Stimulated activated naive CD8-positive, alpha-beta T cell treated with anti-CD3 and anti-CD28 coated beads, Interleukin-15, Interleukin-2, amounts not matched to agents 100 ng/mL and 50 ng/mL, for 24 hours (primary cell): ENCODE measurements around the gene JADE2.

Experiments used
- H3K27ac Mint-ChIP-seq: one replicate; pipeline ENCODE4 v1.8.0; 2021; ENCODE audit warnings: mild to moderate bottlenecking, mixed read lengths
- H3K27me3 Mint-ChIP-seq: one replicate; pipeline ENCODE4 v1.8.0; 2021; ENCODE audit warnings: mixed read lengths
- H3K36me3 Mint-ChIP-seq: one replicate; pipeline ENCODE4 v1.8.0; 2021; ENCODE audit warnings: low read depth, mixed read lengths
- H3K4me1 Mint-ChIP-seq: one replicate; pipeline ENCODE4 v1.8.0; 2021; ENCODE audit warnings: low read depth, mixed read lengths
- H3K4me3 Mint-ChIP-seq: one replicate; pipeline ENCODE4 v1.8.0; 2021; ENCODE audit warnings: mild to moderate bottlenecking, mixed read lengths
- H3K9me3 Mint-ChIP-seq: one replicate; pipeline ENCODE4 v1.8.0; 2021; ENCODE audit warnings: mixed read lengths

Gene JADE2

GRCh38 chr5:134517553-134517952 is 7.9 kb upstream of the JADE2 start:
- Mint-ChIP-seq H3K27me3 (no peaks in the 10 kb centered on the region), H3K36me3 (no peaks in the 10 kb centered on the region), H3K27ac (no peak overlapping the region), H3K4me3 (no peak overlapping the region), H3K9me3 (no peaks in the 10 kb centered on the region), H3K4me1 (peaks cover 4% of the 10 kb centered on the region)

DNA sequence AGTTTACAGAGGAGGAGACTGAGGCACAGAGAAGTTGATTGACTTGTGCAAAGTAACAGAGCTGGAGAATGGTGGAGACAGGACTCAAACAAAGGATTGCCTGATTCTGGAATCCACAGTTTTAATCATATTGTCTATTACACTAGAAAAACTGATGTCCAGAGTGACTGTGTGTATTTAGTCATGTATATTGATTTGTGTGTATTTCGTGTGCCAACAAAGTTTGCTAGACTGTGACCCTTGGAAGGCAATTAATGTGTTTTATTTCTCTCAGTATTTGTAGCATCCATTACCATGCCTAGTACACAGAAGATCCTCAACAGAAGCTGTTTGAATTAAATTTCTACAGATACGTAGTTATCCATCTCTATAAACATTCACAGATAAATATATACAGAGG is 5.5 kb upstream of the JADE2 start:
- H3K27me3 Mint-ChIP-seq = no peaks in the 10 kb centered on the region
- no peak overlapping the region for H3K4me3 Mint-ChIP-seq
- no peak overlapping the region for H3K27ac Mint-ChIP-seq
- H3K9me3 Mint-ChIP-seq = no peaks in the 10 kb centered on the region
- no peaks in the 10 kb centered on the region for H3K36me3 Mint-ChIP-seq
- H3K4me1 Mint-ChIP-seq = peaks cover 15% of the 10 kb centered on the region

GRCh38 chr5:134521841-134522240 is 3.6 kb upstream of the JADE2 start:
- Mint-ChIP-seq H3K9me3 (no peaks in the 10 kb centered on the region), H3K27me3 (no peaks in the 10 kb centered on the region), H3K4me1 (peaks cover 15% of the 10 kb centered on the region), H3K27ac (no peak overlapping the region), H3K36me3 (no peaks in the 10 kb centered on the region), H3K4me3 (no peak overlapping the region)

- peak overlapping the region; percentile 98 for H3K4me3 Mint-ChIP-seq
- H3K27me3 Mint-ChIP-seq = no peaks in the 10 kb centered on the region
- no peaks in the 10 kb centered on the region for H3K36me3 Mint-ChIP-seq
- H3K27ac Mint-ChIP-seq = peak overlapping the region; percentile 97
- H3K9me3 Mint-ChIP-seq = no peaks in the 10 kb centered on the region
- H3K4me1 Mint-ChIP-seq = peaks cover 27% of the 10 kb centered on the region
Measured at GRCh38 chr5:134523543-134524271, 1.8 kb upstream of the JADE2 start.

GRCh38 chr5:134524272-134524825 is 1.1 kb upstream of the JADE2 start:
- H3K27ac Mint-ChIP-seq = peak overlapping the region; percentile 97
- H3K36me3 Mint-ChIP-seq = no peaks in the 10 kb centered on the region
- H3K4me1 Mint-ChIP-seq = peaks cover 33% of the 10 kb centered on the region
- no peaks in the 10 kb centered on the region for H3K27me3 Mint-ChIP-seq
- no peaks in the 10 kb centered on the region for H3K9me3 Mint-ChIP-seq
- H3K4me3 Mint-ChIP-seq = peak overlapping the region; percentile 98

GRCh38 chr5:134525683-134526482 is 413 bp downstream of the JADE2 start:
- H3K9me3 Mint-ChIP-seq = no peaks in the 10 kb centered on the region
- H3K27me3 Mint-ChIP-seq = no peaks in the 10 kb centered on the region
- peak overlapping the region; percentile 98 for H3K4me3 Mint-ChIP-seq
- peak overlapping the region; percentile 97 for H3K27ac Mint-ChIP-seq
- peaks cover 49% of the 10 kb centered on the region for H3K4me1 Mint-ChIP-seq
- H3K36me3 Mint-ChIP-seq = no peaks in the 10 kb centered on the region

- Mint-ChIP-seq H3K4me3 (peak overlapping the region; percentile 98), H3K4me1 (peaks cover 56% of the 10 kb centered on the region), H3K27me3 (no peaks in the 10 kb centered on the region), H3K36me3 (no peaks in the 10 kb centered on the region), H3K27ac (peak overlapping the region; percentile 93), H3K9me3 (no peaks in the 10 kb centered on the region)
Measured at GRCh38 chr5:134526483-134527155, 1.1 kb downstream of the JADE2 start.

DNA sequence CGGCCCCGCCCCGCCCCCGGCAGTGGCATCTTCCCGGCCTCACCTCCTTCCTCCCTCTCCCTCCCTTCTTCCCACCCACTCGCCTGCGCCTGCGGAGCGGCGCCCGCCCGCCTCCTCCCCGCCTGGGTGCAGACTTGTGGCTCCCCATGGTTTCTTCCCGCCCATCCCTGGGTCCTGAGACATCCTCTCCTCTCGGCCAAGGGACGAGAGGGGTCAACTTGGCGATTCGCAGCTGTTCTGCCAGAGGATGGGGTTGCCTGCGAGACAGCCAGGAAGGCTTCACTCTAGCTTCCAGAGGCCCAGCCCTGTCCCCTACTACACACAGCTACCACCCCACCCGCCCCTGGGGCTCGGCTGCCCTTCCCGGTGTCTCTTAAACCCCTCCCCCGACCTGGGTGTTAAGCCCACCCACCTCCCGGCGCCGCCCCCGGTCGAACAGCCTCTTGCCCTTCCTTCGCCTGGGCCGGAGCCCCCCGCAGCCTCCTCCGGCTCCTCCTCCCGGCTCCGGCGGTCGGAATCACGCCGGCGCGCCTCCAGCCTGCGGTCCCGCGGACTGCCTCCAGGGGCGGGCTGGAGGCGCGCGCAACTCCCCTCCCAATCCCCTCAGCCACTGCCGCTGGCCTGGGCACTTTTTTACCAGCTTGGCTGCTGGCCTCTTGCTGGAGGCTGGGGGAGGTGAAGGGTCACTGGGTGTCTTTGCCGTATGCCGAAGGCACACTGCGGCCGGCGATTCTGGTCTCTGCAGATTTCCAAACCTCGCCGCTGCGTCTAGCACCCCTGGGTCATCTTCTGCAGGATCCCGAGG is 1.9 kb downstream of the JADE2 start:
- Mint-ChIP-seq H3K27ac (peak overlapping the region; percentile 93), H3K4me1 (peaks cover 59% of the 10 kb centered on the region), H3K36me3 (no peaks in the 10 kb centered on the region), H3K4me3 (peak overlapping the region; percentile 98), H3K27me3 (no peaks in the 10 kb centered on the region), H3K9me3 (no peaks in the 10 kb centered on the region)

DNA sequence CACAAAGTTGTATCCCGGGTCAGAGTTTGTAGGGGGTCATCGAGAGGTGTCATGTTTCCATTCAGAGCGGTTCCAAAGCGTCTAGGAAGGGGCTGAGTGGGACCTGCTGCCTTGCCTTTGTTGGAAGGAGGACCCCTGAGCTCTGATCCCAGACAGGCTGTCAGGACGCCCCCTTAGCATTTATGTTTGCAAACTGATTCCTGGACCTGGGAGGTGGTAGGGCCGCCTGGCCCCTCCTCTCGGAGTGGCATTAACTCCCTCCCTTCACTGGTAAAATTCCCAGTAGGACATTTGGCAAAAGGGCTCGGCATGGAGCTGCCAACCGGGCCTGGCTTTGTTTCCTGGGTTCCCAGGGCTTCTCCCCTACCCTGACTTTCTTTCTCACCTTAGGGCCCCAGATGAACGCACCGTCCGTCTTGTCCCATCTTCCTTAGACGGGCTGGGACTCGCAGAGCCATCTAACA is 2.5 kb downstream of the JADE2 start:
- no peaks in the 10 kb centered on the region for H3K27me3 Mint-ChIP-seq
- no peaks in the 10 kb centered on the region for H3K9me3 Mint-ChIP-seq
- H3K4me1 Mint-ChIP-seq = peaks cover 65% of the 10 kb centered on the region
- H3K27ac Mint-ChIP-seq = peak overlapping the region; percentile 74
- H3K4me3 Mint-ChIP-seq = peak overlapping the region; percentile 98
- H3K36me3 Mint-ChIP-seq = no peaks in the 10 kb centered on the region

GRCh38 chr5:134528556-134528955 is 3.1 kb downstream of the JADE2 start:
- Mint-ChIP-seq H3K4me1 (peaks cover 65% of the 10 kb centered on the region), H3K9me3 (no peaks in the 10 kb centered on the region), H3K36me3 (no peaks in the 10 kb centered on the region), H3K27me3 (no peaks in the 10 kb centered on the region), H3K27ac (peak overlapping the region; percentile 74), H3K4me3 (peak overlapping the region; percentile 98)

DNA sequence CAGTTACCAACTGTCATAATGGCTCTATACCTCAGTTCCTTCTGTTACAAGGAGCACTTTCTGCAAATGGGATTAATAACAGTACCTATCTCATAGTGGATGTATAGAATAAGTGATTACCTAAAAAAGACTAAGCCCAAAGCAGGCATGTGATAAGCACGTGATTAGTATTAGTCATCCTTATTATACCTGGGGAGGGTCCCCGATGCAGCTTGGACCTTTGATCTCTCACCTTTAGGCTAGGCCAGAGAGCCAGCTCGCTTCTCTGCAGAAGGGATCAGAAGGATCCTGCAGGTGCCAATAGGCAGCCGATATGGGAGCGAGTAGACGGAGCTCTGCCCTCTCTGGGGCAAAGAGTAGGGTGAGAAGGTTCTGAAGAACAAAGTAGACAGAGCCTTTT is 4.0 kb downstream of the JADE2 start:
- H3K4me3 Mint-ChIP-seq = no peak overlapping the region
- H3K27ac Mint-ChIP-seq = no peak overlapping the region
- H3K9me3 Mint-ChIP-seq = no peaks in the 10 kb centered on the region

DNA sequence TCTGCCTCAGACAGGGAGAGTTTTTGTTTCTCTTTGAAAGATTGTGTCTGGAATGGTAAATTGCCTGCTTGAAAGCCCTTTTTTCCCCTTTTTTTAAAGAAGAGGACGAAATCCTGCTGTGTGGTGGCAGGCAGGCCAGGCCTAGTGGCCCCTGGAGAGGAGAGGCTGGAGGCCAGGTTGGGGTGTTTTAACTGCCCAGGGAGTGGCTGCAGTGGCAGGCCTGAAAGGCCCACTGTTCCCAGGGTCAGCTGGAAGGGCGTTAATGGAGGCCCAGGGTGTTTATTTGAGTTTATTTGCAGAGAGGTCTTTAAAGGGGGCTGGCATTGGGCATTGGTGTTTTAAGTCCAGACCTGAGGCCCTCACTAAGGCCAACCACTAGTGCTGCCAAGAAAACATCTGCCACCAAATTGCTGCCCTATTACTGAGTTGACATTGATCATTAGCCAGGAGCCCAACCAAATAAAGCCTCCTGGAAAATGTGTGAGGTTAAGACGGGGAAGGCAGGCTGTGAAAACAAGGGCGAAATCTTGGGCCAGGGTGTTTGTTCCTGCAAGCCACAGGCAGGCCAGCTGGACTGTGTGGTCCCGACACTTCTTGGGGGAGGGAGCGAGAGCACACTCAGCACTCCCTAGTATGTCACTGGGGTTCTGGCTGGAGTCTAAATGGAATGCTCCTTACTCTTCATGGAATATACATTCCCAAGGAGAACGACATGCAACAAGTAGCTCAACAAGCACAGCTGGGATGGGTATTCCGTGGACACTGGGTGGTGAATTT is 5.0 kb downstream of the JADE2 start:
- Mint-ChIP-seq H3K36me3 (no peaks in the 10 kb centered on the region), H3K27me3 (no peaks in the 10 kb centered on the region), H3K27ac (peak overlapping the region; percentile 53), H3K4me3 (no peak overlapping the region), H3K4me1 (peaks cover 78% of the 10 kb centered on the region), H3K9me3 (no peaks in the 10 kb centered on the region)

More for the DNA sequence above, 4.0 kb downstream of the JADE2 start:
- peaks cover 68% of the 10 kb centered on the region for H3K4me1 Mint-ChIP-seq
- no peaks in the 10 kb centered on the region for H3K36me3 Mint-ChIP-seq
- H3K27me3 Mint-ChIP-seq = no peaks in the 10 kb centered on the region

- Mint-ChIP-seq H3K27me3 (no peaks in the 10 kb centered on the region), H3K27ac (peak overlapping the region; percentile 4), H3K4me1 (peaks cover 97% of the 10 kb centered on the region), H3K9me3 (no peaks in the 10 kb centered on the region), H3K36me3 (peaks cover 7% of the 10 kb centered on the region), H3K4me3 (no peak overlapping the region)
Measured at GRCh38 chr5:134533115-134533815, 7.8 kb downstream of the JADE2 start.
